ENCODE data around the gene GCAT. TPM values are rescaled to one million over a fixed set of nuclear protein-coding genes. Genes with fewer than 3 reads are reported as not detected.
A peak's percentile ranks its signal among the peaks of the same experiment; 100 is the strongest.

GCAT gene
- total and polyA plus RNA-seq, 12 donors: 26.7 to 63.0 (median 41.5) TPM

DNA sequence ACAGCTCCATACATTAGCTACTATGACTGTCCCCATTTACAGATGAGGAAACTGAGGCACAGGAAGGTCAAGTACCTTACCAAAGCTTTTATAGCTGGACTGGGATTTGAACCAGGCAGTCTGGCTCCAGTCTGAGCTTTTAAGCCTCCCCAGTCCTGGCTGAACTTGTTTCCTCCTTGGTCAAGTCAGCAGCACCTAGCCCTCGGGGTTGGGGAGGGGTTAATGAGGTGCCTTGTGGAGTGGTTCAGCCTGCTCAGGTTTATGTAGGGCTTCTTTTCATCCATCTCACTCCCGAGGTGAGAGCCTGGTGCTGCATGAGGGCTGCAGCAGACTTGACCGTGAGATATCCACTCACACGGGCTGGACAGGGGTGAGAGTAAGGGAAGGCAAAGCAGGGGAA lies 36.7 kb upstream of the GCAT start:
- H3K27me3 ChIP-seq: no peaks in the 10 kb centered on the region
- peaks cover 0 to 9% (median 0%) of the 10 kb centered on the region in 9 donors for H3K4me1 ChIP-seq
- intact Hi-C loops (cut with DNase I): no loop called here
- ATAC-seq (no peak), DNase-seq (no peak)
- H3K4me3 ChIP-seq: no peak overlapping the region
- H3K9me3 ChIP-seq: no peaks in the 10 kb centered on the region
- 59 to 63% methylated on average over 4 of the region's 4 CpGs for WGBS, 2 donors
- TF ChIP-seq, protein P1, sequence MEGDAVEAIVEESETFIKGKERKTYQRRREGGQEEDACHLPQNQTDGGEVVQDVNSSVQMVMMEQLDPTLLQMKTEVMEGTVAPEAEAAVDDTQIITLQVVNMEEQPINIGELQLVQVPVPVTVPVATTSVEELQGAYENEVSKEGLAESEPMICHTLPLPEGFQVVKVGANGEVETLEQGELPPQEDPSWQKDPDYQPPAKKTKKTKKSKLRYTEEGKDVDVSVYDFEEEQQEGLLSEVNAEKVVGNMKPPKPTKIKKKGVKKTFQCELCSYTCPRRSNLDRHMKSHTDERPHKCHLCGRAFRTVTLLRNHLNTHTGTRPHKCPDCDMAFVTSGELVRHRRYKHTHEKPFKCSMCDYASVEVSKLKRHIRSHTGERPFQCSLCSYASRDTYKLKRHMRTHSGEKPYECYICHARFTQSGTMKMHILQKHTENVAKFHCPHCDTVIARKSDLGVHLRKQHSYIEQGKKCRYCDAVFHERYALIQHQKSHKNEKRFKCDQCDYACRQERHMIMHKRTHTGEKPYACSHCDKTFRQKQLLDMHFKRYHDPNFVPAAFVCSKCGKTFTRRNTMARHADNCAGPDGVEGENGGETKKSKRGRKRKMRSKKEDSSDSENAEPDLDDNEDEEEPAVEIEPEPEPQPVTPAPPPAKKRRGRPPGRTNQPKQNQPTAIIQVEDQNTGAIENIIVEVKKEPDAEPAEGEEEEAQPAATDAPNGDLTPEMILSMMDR (IDR thresholded peaks at IDR 0.05): no peak
- H3K27ac ChIP-seq: no peak overlapping the region
- peaks cover 5 to 91% (median 54%) of the 10 kb centered on the region in 9 donors for H3K36me3 ChIP-seq

DNA sequence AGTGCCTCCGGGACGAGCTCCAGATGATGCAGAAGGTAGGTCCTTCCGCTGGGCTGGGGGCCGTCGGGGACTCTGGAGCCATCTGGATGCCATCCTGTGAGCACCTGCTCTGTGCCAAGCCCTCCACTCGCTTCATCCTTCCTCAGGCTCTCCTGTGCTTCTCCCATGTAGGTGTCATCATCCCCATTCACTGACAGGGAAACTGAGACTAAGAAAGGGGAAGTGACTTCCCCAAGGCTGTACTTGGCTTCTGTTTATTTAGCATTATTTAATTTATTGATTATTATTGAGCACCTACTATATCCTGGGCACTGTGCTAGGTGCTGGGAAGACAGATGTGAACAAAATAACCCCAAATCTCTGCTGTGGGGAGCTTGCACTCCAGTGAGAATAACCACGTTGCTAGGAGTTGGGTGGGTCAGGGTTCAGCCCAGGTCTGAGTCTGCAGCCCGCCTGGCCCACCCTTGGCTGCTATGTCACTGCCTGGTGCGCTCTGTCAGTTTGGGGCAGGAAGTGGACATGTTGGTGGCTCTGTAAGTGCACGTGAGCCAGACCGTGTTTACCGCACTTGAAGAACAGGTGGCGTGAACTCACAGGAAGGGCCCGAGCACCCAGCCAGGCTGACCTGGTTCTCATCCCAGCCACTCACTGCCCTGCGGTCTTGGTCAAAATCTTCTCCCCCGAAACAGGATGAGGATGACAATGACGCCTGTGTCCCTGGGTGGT lies 35.9 kb upstream of the GCAT start:
- H3K4me1 ChIP-seq: peaks cover 0 to 13% (median 2%) of the 10 kb centered on the region in 9 donors
- H3K4me3 ChIP-seq: no peak overlapping the region
- H3K27me3 ChIP-seq: no peaks in the 10 kb centered on the region
- DNase-seq (no peak), ATAC-seq (no peak)
- H3K36me3 ChIP-seq: peaks cover 5 to 84% (median 52%) of the 10 kb centered on the region in 9 donors
- WGBS, 2 donors: 88 to 89% methylated on average over 17 of the region's 17 CpGs
- intact Hi-C loops (cut with DNase I): no loop called here
- no peaks in the 10 kb centered on the region for H3K9me3 ChIP-seq
- TF ChIP-seq, protein P1 (IDR thresholded peaks at IDR 0.05): no peak
- H3K27ac ChIP-seq: no peak overlapping the region

DNA sequence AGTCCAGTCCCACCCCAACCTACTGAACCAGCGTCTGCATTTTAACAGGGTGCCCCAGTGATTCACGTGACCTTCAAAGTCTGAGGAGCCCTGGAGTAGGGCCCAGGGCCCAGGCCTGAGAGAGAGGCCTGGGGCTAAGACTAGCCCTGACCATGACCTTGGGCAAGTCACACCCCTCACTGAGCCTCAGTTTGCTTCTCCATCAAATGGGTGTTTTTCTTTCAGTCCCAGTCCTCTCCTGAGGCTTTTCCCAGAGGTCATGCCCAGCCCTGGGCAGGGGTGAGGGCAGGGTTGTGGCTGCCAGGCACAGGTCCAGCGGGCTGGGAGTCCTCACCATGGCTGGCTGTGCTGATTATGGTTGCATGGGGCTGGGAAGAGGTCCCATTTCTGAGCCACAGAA lies 33.0 kb upstream of the GCAT start:
- H3K27ac ChIP-seq: peak overlapping the region in 2 of 10 donors; percentile 14 to 56
- no peaks in the 10 kb centered on the region for H3K9me3 ChIP-seq
- TF ChIP-seq, protein P1 (IDR thresholded peaks at IDR 0.05): no peak
- intact Hi-C loops (cut with DNase I): no loop called here
- H3K4me3 ChIP-seq: no peak overlapping the region
- 76 to 83% methylated on average over 3 of the region's 3 CpGs for WGBS, 2 donors
- H3K36me3 ChIP-seq: peaks cover 0 to 55% (median 25%) of the 10 kb centered on the region in 9 donors
- ATAC-seq: no peak
- no peaks in the 10 kb centered on the region for H3K27me3 ChIP-seq
- H3K4me1 ChIP-seq: peaks cover 0 to 22% (median 9%) of the 10 kb centered on the region in 9 donors
- no peak for DNase-seq

DNA sequence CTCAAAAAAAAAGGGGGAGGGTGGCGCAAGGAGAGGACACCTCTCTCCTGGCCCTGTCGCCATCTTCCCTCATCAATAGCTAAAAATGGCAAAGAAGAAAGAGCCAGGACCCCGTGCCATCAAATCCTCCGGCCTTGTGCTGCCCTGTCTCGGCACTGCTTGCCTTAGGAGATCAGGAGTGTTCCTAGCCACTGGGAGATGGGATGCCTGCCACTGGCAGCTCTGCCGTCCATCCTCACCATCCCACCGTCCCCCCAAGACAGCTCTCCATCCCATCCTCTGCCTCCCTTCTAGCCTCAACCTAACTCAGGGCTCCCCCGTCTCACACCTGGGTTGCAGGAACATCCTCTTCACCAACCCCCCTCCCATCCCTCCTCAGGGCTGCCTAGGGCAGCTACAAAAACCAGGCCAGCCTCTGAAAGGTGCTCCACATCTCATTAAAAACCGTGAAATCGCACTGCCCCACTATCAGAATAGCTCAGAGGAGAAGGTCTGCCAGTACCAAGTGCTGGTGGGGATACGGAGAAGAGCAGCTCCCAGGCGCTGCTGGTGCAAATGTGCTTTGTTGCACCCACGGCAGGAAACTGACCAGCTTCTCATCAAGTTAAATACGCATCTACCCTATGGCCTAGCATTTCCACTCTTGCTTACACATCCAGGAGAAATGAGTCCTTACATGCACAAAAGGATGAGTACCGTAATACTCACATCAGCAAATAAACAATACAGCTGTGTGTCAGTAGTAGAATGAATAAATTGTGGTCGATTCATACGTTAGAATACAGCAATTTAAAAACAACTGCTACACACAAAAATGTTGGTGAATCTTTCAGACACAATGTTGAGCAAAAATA lies 31.7 kb upstream of the GCAT start:
- Histone ChIP-seq H3K27me3 (no peaks in the 10 kb centered on the region), H3K27ac (peak overlapping the region in 1 of 10 donors; percentile 6), H3K36me3 (peaks cover 0 to 42% (median 21%) of the 10 kb centered on the region in 9 donors), H3K4me3 (no peak overlapping the region), H3K9me3 (no peaks in the 10 kb centered on the region), H3K4me1 (peaks cover 0 to 22% (median 9%) of the 10 kb centered on the region in 9 donors)
- intact Hi-C loops (cut with DNase I): no loop called here
- TF ChIP-seq, protein P1 (IDR thresholded peaks at IDR 0.05): no peak
- DNase-seq (no peak), ATAC-seq (peak in 1 of 8 donors; percentile 5)
- WGBS, 2 donors: 84 to 86% methylated on average over 17 of the region's 17 CpGs
